ENCODE results near the gene SOS2.

DNA sequence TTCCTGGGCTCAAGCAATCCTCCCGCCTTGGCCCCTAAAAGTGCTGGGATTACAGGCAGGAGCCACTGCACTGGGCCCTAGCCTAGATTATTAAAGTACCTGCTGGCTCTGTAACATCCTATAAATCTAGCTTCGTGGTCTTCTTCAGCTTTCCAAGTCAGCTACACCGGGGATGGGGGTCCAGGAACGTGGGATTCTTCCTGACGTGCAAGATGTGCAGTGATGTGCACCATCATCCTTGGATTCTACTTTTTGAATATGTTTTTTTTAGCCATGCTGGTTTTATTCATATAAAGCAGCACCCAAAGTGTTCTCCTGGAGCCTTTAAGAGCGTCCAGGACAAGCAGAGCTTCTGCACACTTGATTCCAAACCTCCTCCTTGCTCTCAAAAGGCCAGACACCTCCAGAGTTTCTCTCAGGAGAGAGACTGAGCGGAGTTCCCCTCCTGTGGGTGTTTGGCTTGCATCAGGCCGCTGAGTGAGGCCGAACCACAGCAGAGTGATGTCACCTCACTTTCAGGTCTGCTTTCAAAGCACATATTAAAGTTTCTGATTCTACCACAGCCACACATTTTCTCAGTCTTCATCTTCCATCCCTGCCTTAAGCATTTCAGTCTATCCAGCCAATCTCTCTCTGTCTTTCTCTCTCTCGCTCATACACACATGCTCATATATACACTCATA lies 148.5 kb downstream of the SOS2 start:
- TF ChIP-seq, protein P1, sequence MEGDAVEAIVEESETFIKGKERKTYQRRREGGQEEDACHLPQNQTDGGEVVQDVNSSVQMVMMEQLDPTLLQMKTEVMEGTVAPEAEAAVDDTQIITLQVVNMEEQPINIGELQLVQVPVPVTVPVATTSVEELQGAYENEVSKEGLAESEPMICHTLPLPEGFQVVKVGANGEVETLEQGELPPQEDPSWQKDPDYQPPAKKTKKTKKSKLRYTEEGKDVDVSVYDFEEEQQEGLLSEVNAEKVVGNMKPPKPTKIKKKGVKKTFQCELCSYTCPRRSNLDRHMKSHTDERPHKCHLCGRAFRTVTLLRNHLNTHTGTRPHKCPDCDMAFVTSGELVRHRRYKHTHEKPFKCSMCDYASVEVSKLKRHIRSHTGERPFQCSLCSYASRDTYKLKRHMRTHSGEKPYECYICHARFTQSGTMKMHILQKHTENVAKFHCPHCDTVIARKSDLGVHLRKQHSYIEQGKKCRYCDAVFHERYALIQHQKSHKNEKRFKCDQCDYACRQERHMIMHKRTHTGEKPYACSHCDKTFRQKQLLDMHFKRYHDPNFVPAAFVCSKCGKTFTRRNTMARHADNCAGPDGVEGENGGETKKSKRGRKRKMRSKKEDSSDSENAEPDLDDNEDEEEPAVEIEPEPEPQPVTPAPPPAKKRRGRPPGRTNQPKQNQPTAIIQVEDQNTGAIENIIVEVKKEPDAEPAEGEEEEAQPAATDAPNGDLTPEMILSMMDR (IDR thresholded peaks at IDR 0.05): no peak
- TF ChIP-seq POLR2A (IDR thresholded peaks at IDR 0.05): no peak
